NCI-H774 (cell line): ENCODE measurements around the gene FAM163B.

Source experiments
- DNase-seq: peaks from one replicate; lab custom pipeline; 2025; lab: John Stamatoyannopoulos, UW

Gene FAM163B

GRCh38 chr9:133598978-133599377 lies 10.2 kb downstream of the FAM163B start:
- no peak for DNase-seq

DNA sequence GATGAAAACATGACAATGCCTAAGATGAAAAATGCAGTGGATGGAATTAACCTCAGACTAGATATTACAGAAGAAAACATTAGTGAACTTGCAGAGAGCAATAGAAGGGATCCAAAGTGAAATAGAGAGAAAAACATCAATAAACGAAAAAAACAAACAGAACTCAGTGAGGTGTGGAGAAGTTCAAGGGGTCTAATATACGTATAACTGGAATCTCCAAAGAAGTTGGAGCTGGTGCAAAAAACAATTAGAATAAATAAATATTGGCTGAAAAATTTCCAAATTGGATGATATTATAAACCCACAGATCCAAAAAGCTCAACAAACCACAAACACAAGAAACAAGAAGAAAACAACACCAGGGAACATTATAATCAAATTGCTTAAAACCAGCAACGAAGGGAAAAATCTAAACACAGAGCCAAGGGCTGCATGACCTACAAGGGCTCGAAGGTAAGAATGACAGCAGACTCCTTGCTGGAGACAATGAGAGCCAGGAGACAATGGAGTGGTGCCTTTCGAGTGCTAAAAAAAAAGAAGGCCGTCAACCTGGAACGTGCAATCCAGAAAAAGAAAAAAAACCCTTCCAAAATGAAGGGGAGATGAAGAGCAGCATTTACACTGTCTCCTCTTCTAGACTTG lies 11.8 kb downstream of the FAM163B start:
- DNase-seq = no peak

DNA sequence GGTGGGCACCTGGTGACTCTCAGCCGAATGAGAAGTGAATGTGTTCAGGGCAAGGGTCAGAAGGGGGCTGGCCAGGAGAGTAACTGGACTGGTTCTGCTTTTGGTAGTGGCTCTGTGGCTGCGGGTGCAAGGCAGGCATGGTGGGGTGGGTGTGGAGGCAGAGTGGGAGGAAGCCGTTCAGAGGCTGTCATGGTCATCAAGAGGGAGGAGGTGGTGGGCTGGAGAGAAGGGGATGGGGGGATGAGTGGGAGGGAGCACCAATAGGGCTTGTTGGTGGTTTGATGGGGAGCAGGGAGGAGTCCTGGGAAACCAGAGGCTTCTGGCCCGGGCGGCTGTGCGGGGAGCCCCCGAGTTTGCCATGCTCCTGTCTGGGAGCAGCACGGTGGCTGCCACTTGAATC lies 13.3 kb downstream of the FAM163B start:
- DNase-seq = no peak

DNA sequence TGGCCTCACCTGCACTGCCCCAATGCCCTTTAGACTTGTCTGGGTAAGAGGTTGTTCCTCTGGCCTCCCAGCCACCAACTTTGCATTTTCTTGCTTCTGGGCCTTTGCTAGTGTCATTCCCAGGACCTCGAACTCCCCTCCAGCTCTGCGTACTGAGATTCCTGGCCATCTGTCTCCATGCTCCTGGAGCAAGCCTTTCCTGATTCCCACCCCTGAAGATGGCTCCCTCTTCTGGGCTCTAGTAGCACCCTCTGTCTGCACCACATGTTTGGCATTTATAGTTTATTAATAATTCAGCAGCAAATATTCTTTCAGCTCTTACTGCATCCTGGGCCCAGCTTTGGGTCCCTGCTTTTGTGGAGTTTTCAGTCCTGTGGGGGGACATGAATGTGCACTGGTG lies 14.9 kb downstream of the FAM163B start:
- DNase-seq = no peak

- no peak for DNase-seq
These were observed 15.5 kb downstream of the FAM163B start for GRCh38 chr9:133593587-133594253.

- DNase-seq = no peak
These were observed 16.3 kb downstream of the FAM163B start for GRCh38 chr9:133592731-133593409.

GRCh38 chr9:133591985-133592384 lies 17.2 kb downstream of the FAM163B start:
- DNase-seq = no peak

DNA sequence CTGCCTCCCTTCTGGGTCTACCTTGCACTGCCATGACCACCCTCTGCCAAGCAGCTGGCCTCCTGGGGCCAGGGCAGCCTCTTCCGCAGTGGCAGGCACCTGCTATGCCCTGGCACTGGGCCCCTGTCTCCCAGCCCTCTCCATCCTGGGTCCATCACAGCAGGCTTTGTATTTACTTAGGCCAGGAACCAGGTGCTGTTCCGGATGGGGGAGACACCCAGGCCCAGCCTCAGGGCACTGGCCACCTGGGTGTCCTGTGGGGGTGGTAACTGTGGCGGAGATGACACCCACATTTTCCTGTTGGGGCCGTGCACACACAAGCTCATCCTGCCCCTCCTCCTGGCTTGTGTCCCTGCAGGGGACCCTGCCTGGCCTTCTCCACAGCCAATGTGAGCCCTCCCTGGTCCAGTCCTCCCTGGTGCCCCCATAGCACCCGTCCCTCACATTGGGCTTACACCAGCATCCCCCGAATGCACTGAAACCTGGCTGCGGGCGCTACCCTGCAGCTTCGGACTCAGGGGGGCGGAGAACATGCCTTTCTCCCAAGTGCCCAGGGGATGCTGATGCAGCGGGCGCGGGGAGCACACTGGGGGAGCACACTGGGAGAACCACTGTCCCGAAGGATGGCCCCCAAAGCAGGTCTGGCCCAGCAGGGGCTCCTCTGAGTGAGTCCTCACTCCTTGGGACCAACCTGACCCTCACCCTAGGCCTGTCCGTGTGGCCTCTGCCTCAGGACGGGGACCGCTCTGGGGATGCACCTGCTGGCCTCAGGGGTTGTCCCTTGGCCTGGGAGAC lies 17.9 kb downstream of the FAM163B start:
- DNase-seq = peak; percentile 72

DNA sequence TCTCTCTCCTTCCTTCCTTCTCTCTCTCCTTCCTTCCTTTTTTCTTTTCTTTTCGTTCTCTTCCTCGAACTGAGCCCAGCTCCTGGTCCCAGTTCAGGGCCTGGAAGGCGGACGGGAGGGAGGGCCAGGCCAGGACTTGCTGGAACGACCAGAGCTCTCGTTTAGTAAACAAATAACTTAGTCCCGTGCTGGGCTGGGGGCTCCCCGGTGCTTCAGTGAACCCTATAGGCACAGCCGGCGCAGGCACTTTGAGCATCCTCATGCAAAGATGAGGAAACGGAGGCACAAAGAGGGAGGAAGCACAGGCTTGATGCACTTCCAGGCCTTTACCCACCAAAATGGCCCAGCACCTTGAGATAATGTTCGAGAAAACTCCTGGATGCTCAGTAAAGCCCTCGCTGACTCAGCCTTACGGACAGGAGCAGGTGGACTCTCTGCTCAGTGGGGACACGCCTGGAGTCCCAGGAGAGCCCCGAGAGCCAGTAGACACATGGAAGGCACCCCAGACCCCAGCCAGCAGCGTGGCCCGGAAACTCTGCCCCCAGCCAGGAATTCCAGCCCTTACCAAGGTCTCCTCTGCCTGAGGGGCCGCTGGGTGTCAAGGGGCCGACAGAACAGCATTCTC lies 18.8 kb downstream of the FAM163B start:
- DNase-seq = no peak

DNA sequence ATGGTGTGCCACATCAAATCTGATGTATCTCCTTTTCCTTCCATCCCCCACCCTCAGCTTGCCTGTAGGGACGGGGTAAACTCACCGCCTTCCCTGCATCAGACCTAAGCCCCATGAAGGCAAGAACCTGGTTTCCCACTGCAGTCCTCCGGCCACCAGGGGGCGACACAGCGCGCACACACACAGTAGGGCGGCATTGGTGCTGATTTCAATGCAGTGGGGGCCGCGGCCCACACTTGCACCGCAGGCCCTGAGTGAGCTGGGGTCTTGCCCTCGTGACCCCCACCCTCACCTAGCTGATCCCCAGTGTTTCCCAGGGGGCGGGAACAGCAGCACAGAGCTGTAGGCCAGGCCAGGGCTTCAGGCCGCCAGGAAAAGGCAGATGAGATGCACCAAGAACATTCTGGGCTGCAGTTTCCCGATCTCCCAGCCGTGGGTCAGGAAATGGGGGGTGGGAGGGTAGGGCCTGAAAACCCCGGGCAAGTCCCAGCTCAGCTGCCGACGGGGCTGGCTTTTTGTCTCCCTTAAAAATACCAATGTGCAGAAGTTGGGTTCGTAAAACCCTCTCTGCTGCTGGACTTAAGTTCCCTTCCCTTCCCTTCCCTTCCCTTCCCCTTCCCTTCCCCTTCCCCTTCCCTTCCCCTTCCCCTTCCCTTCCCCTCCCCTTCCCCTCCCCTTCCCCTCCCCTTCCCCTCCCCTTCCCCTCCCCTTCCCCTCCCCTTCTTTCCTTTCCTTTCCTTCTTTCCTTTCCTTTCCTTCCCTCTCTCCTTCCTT lies 19.5 kb downstream of the FAM163B start:
- DNase-seq = no peak

GRCh38 chr9:133587466-133587865 lies 21.7 kb downstream of the FAM163B start:
- no peak for DNase-seq

- DNase-seq = no peak
These were observed 22.1 kb downstream of the FAM163B start for GRCh38 chr9:133587051-133587450.

- DNase-seq = peak; percentile 15
These were observed 23.5 kb downstream of the FAM163B start for GRCh38 chr9:133585481-133586351.

- peak; percentile 69 for DNase-seq
These were observed 24.4 kb downstream of the FAM163B start for GRCh38 chr9:133584559-133585476.

GRCh38 chr9:133584167-133584558 lies 25.0 kb downstream of the FAM163B start:
- no peak for DNase-seq

DNA sequence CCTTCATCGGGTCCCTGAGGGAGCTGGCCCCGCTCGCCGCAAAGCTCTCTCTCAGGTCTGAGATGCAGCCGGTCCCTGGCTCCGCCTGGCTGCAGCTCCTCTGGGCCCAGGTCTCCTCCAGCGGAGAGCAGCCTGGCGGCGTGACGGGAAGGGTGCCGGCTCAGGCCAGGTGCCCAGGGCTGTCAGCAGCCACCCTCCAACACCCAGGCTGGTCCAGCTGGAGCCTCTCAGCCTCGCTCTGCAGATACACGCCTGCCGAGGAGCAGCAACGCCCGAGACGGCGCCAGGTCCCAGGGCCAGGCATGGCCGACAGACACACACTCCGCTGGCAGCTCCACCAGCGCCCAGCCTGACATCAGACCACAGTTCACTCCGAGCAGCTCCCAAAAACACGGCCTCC lies 25.6 kb downstream of the FAM163B start:
- peak; percentile 9 for DNase-seq

DNA sequence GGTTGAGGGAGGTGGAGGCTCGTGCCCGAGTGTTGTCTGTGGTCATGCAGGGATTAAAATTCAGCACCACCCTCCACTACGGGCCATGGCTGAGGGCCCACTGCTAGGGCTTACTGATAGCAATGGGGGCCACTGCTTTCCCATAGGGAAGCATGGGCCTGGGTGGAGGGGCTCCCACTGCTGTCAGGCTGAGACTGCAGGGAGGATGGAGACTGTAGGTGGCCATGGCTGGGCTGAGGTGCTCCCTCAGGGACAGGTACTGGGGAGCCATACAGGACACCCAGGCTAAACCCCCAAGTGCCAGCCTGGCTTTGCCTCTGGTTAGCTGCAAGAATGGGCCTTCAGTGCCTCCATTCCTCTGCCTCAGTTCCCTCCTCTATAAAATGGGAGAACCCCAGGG lies 26.1 kb downstream of the FAM163B start:
- DNase-seq = no peak

- DNase-seq = no peak
These were observed 26.6 kb downstream of the FAM163B start for GRCh38 chr9:133582501-133583045.
